Suprapubic skin (tissue), 4 donors: ENCODE measurements around the gene PIGO.

ENCODE experiments used
- CTCF ChIP-seq, 2 donors: fragments of 200-600 bp in 1 of 2; fragments of 450-650 bp in 1 of 2; sonication (generic) in 1 of 2; IDR thresholded peaks; one replicate each; pipeline ENCODE4 v1.5.1; 2016 to 2019; ENCODE audit warnings: antibody characterized with exemption in 2 of 2, mild to moderate bottlenecking in 1 of 2, moderate library complexity in 1 of 2
- EP300 ChIP-seq: sonication (generic); formaldehyde crosslinking; IDR thresholded peaks from one replicate; pipeline ENCODE4 v1.6.1; 2017; ENCODE audit warnings: antibody characterized with exemption
- POLR2A ChIP-seq, 2 donors: fragments of 450-650 bp; IDR thresholded peaks; one replicate each; pipeline ENCODE4 v1.6.1; 2017; ENCODE audit warnings: antibody characterized with exemption in 2 of 2, mild to moderate bottlenecking in 2 of 2, moderate library complexity in 2 of 2
- POLR2AphosphoS5 ChIP-seq, 3 donors: sonication (generic); formaldehyde crosslinking; IDR thresholded peaks; one replicate each; pipeline ENCODE4 v1.6.1; 2017; ENCODE audit warnings: antibody characterized with exemption in 3 of 3

GRCh38 chr9:35106343-35106730 is 9.9 kb upstream of the PIGO start:
- TF ChIP-seq POLR2AphosphoS5 (IDR thresholded peaks at IDR 0.05) (no peak), POLR2A (IDR thresholded peaks at IDR 0.05) (no peak), CTCF (IDR thresholded peaks at IDR 0.05) (no peak), EP300 (no peak)
